CD14-positive monocyte (primary cell): ENCODE data around the gene TMEM183A. TPM values are rescaled to one million over a fixed set of nuclear protein-coding genes. Genes with fewer than 3 reads are reported as not detected.
A peak's percentile ranks its signal among the peaks of the same experiment; 100 is the strongest.

Experiments
- DNase-seq, 3 donors: peaks; one replicate each; pipeline ENCODE4 v3.0.0-alpha.2; 2011 to 2022
- H2AFZ ChIP-seq: 2 replicates; pipeline ENCODE4 v1.6.0; 2012; ENCODE audit warnings: mild to moderate bottlenecking, low read depth, low read length, inconsistent platforms; ENCODE audit not compliant: insufficient read depth, poor library complexity, severe bottlenecking
- H3K27ac ChIP-seq, 2 donors: 1 replicate in 1 of 2; 2 replicates in 1 of 2; pipeline ENCODE4 v1.5.1; 2012 to 2013; ENCODE audit warnings: low read length in 2 of 2, control low read depth in 1 of 2, inconsistent platforms in 1 of 2, low read depth in 1 of 2, mild to moderate bottlenecking in 1 of 2
- H3K27me3 ChIP-seq, 2 donors: one replicate each; pipeline versions ENCODE4 v1.6.0 to v1.6.1; 2011 to 2013; ENCODE audit warnings: low read length in 2 of 2; ENCODE audit not compliant: control insufficient read depth in 2 of 2, insufficient read depth in 2 of 2
- H3K36me3 ChIP-seq, 2 donors: replicated peaks in 1 of 2; 1 replicate in 1 of 2; 2 replicates in 1 of 2; pipeline versions ENCODE4 v1.5.1 to v1.6.1; 2012 to 2013; ENCODE audit warnings: low read length in 2 of 2, control low read depth in 1 of 2, inconsistent platforms in 1 of 2, mild to moderate bottlenecking in 1 of 2; ENCODE audit not compliant: insufficient read depth in 2 of 2, control insufficient read depth in 1 of 2
- H3K4me1 ChIP-seq, 2 donors: 1 replicate in 1 of 2; 2 replicates in 1 of 2; pipeline versions ENCODE4 v1.5.1 to v1.6.1; 2012 to 2013; ENCODE audit warnings: low read length in 2 of 2, control low read depth in 1 of 2, inconsistent platforms in 1 of 2, mild to moderate bottlenecking in 1 of 2, moderate library complexity in 1 of 2; ENCODE audit not compliant: insufficient read depth in 2 of 2, control insufficient read depth in 1 of 2
- H3K4me2 ChIP-seq: replicated peaks from 2 replicates; pipeline ENCODE3; 2012; ENCODE audit warnings: low read length, moderate library complexity, mild to moderate bottlenecking; ENCODE audit not compliant: poor library complexity, severe bottlenecking; ENCODE audit errors: extremely low read depth
- H3K4me3 ChIP-seq, 3 experiments: fragments of 200-600 bp in 1 of 3; sonication (generic) in 1 of 3; replicated peaks in 1 of 3; 1 replicate in 2 of 3; 2 replicates in 1 of 3; pipeline ENCODE4 v1.5.1; 2011 to 2013; ENCODE audit warnings: low read length in 3 of 3, mild to moderate bottlenecking in 3 of 3, control low read depth in 2 of 3, low read depth in 2 of 3, inconsistent platforms in 1 of 3, moderate library complexity in 1 of 3
- H3K79me2 ChIP-seq: 2 replicates; pipeline ENCODE4 v1.6.0; 2012; ENCODE audit warnings: mild to moderate bottlenecking, control low read depth, inconsistent platforms, low read length, moderate library complexity; ENCODE audit not compliant: insufficient read depth
- H3K9ac ChIP-seq: 2 replicates; pipeline ENCODE4 v1.6.0; 2017; ENCODE audit warnings: low read length, mild to moderate bottlenecking; ENCODE audit not compliant: insufficient read depth, poor library complexity, severe bottlenecking
- H3K9me3 ChIP-seq, 2 donors: replicated peaks in 1 of 2; 1 replicate in 1 of 2; 2 replicates in 1 of 2; pipeline versions ENCODE4 v1.5.1 to v1.6.1; 2012 to 2013; ENCODE audit warnings: low read length in 2 of 2, control low read depth in 1 of 2; ENCODE audit not compliant: control insufficient read depth in 1 of 2, insufficient read depth in 1 of 2
- H4K20me1 ChIP-seq: 2 replicates; pipeline ENCODE4 v1.6.0; 2012; ENCODE audit warnings: mild to moderate bottlenecking, low read length, control low read depth, moderate library complexity; ENCODE audit not compliant: insufficient read depth
- H3K27ac Mint-ChIP-seq, 7 donors: one replicate each; pipeline ENCODE4 v1.8.0; 2020; ENCODE audit warnings: mild to moderate bottlenecking in 7 of 7, mixed read lengths in 7 of 7, moderate library complexity in 6 of 7, inconsistent platforms in 2 of 7
- H3K27me3 Mint-ChIP-seq, 3 donors: one replicate each; pipeline ENCODE4 v1.8.0; 2021 to 2022; ENCODE audit warnings: low read depth in 3 of 3, mild to moderate bottlenecking in 3 of 3, mixed read lengths in 3 of 3, moderate library complexity in 3 of 3, inconsistent platforms in 1 of 3
- H3K36me3 Mint-ChIP-seq, 2 donors: one replicate each; pipeline ENCODE4 v1.8.0; 2020; ENCODE audit warnings: mixed read lengths in 2 of 2, inconsistent platforms in 1 of 2, mild to moderate bottlenecking in 1 of 2
- H3K4me1 Mint-ChIP-seq: one replicate; pipeline ENCODE4 v1.8.0; 2020; ENCODE audit warnings: mild to moderate bottlenecking, mixed read lengths
- H3K4me3 Mint-ChIP-seq, 2 donors: one replicate each; pipeline ENCODE4 v1.8.0; 2020; ENCODE audit warnings: mild to moderate bottlenecking in 2 of 2, mixed read lengths in 2 of 2, moderate library complexity in 1 of 2
- H3K9me3 Mint-ChIP-seq, 7 donors: one replicate each; pipeline ENCODE4 v1.8.0; 2020 to 2022; ENCODE audit warnings: mixed read lengths in 7 of 7, mild to moderate bottlenecking in 6 of 7, moderate library complexity in 6 of 7, inconsistent platforms in 2 of 7
- WGBS: methylation state at CpG from one replicate; pipeline ENCODE4 v1.1.5; 2013; ENCODE audit warnings: missing lambda C conversion rate; ENCODE audit not compliant: insufficient coverage; 5-methylcytosine and 5-hydroxymethylcytosine counted together
- intact Hi-C, 2 donors: fragments of 100-400 bp; cut with micrococcal nuclease; formaldehyde crosslinking; loops; one replicate each; pipeline versions ENCODE4 v1.15.0 to v1.15.1; 2023
- polyA minus RNA-seq: library from RNA; depleted of rRNA, polyadenylated mRNA; stranded (reverse); fragments of >200 nt; gene quantifications from 2 replicates; pipeline ENCODE4 v1.2.3, GENCODE V29; 2012
- polyA plus RNA-seq, 3 donors: library from polyadenylated mRNA; depleted of rRNA in 1 of 3; unstranded in 2 of 3; stranded (reverse) in 1 of 3; fragments of 300-500 nt in 2 of 3; fragments of >200 nt in 1 of 3; fragmentation: Illumina TruSeq in 2 of 3; gene quantifications; 1 replicate in 2 of 3; 2 replicates in 1 of 3; pipeline ENCODE4 v1.2.3, GENCODE V29; 2012 to 2021
- total RNA-seq, 12 experiments: library from RNA in 1 of 12; stranded (reverse) in 1 of 12; fragments of 120-200 nt in 1 of 12; gene quantifications; one replicate each; pipeline ENCODE4 v1.2.4 and lab custom pipeline; 2013 to 2026; ENCODE audit warnings: mixed read lengths in 6 of 12, inconsistent platforms in 1 of 12
- TF ChIP-seq, protein P1 (sequence below): fragments of 200-600 bp; IDR thresholded peaks from one replicate; pipeline ENCODE4 v1.8.0; 2022; ENCODE audit warnings: antibody characterized with exemption, mild to moderate bottlenecking

The TMEM183A gene
- 83.3 TPM for total RNA-seq (2013)
- polyA plus RNA-seq (10 to 100 TPM; 60.5 to 84.9 (median 70.0) TPM), polyA minus RNA-seq (48.2 and 66.5 TPM in 2 replicates), total RNA-seq (lab: John Stamatoyannopoulos, UW) (16.0 to 57.8 (median 39.6) reads per million in 11 experiments)

DNA sequence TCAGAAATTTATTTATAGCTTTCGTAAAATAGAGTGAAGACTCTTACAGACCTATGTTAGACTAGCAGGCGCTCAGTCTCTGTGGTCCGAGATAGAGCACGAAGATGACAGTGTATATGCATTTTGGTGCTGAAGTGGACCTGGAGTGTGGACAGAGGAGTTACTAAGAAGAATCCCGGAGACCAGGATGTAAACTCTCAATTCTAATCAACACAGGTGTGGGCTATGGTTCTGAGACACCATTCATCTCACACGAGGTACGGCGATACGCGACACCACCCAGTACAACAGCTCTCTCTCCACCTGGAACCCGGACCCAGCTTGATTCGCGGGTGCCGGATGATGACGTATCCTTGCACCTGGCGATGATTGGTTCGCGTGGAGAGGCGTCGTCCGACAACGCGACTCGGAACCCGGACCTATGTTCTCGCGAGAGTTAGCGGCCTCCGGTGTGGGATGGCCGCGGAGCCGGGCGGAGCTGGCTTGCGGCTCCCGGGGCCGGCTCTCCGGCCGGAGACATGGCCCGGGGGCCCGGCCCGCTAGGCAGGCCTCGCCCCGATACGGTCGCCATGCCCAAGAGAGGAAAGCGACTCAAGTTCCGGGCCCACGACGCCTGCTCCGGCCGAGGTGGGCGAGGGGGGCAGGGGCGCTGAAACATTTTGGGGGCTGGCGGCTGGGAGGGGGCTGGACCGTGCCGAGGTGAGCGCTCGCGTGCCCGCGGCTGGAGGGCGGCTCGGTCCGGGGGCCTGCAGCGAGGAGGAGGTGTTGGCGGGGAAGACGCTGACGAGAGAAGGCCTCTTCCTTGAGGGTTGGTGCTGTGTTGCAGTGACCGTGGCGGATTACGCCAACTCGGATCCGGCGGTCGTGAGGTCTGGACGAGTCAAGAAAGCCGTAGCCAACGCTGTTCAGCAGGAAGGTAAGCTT lies at the start of gene TMEM183A:
TSS of gene TMEM183A (plus strand) at position 427 of the 924 bp plus-strand sequence. CDS start at position 519, 92 bp downstream.
- DNase-seq: peak; percentile 95 to 96 (median 95)
- H3K27ac ChIP-seq: peak within 1 kb of the TSS; percentile 81 to 98
- H3K4me2 ChIP-seq: peak within 1 kb of the TSS; percentile 97
- Mint-ChIP-seq H3K4me3 (peak within 1 kb of the TSS; percentile 91 to 97), H3K27ac (peak within 1 kb of the TSS; percentile 96 to 99 (median 98)), H3K36me3 (peaks cover 17 to 23% of the 10 kb centered on the region in 2 donors), H3K4me1 (peaks cover 24% of the 10 kb centered on the region), H3K9me3 (peaks cover 0 to 2% (median 0%) of the 10 kb centered on the region in 7 donors), H3K27me3 (peaks cover 0 to 3% (median 0%) of the 10 kb centered on the region in 3 donors)
- peaks cover 20 to 23% of the 10 kb centered on the region in 2 donors for H3K4me1 ChIP-seq
- H4K20me1 ChIP-seq: peaks cover 12% of the 10 kb centered on the region
- peak within 1 kb of the TSS; percentile 64 to 100 (median 72) for H3K4me3 ChIP-seq
- no peaks in the 10 kb centered on the region for H3K9me3 ChIP-seq
- under 1% methylated on average over 63 of the region's 78 CpGs for WGBS
- TF ChIP-seq, protein P1, sequence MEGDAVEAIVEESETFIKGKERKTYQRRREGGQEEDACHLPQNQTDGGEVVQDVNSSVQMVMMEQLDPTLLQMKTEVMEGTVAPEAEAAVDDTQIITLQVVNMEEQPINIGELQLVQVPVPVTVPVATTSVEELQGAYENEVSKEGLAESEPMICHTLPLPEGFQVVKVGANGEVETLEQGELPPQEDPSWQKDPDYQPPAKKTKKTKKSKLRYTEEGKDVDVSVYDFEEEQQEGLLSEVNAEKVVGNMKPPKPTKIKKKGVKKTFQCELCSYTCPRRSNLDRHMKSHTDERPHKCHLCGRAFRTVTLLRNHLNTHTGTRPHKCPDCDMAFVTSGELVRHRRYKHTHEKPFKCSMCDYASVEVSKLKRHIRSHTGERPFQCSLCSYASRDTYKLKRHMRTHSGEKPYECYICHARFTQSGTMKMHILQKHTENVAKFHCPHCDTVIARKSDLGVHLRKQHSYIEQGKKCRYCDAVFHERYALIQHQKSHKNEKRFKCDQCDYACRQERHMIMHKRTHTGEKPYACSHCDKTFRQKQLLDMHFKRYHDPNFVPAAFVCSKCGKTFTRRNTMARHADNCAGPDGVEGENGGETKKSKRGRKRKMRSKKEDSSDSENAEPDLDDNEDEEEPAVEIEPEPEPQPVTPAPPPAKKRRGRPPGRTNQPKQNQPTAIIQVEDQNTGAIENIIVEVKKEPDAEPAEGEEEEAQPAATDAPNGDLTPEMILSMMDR: no peak
- peaks cover 30 to 37% of the 10 kb centered on the region in 2 donors for H3K36me3 ChIP-seq
- peak within 1 kb of the TSS; percentile 96 for H3K9ac ChIP-seq
- H3K27me3 ChIP-seq: no peaks in the 10 kb centered on the region
- H2AFZ ChIP-seq: peak within 1 kb of the TSS; percentile 94
- H3K79me2 ChIP-seq: peaks cover 50% of the 10 kb centered on the region
- intact Hi-C loops: loop anchor here in 1 of 2 donors (2.0 to 10.0 kb wide), 2 partner anchors 52 to 80 kb away; partner anchors contain the start of genes ADIPOR1 and KLHL12
